Stimulated activated CD4-positive, alpha-beta T cell treated with anti-CD3 and anti-CD28 coated beads, Interleukin-12 subunit alpha, Interleukin-12 subunit beta, amount 100 ng/mL, for 24 hours (primary cell): ENCODE results near the gene FSTL5.

Experiments used
- DNase-seq, 2 experiments: peaks; one replicate each; pipeline ENCODE4 v3.0.0-alpha.2; 2020; ENCODE audit warnings: low read depth in 2 of 2

Gene FSTL5

GRCh38 chr4:161336016-161336530 lies 827.7 kb downstream of the FSTL5 start:
- DNase-seq: no peak
